HG02588 (cell line): ENCODE results near the gene DNAJA3.

Source experiments
- ATAC-seq: cut with Tn5 transposase; IDR thresholded peaks from one replicate; pipeline ENCODE4 v1.9.1; 2021; ENCODE audit warnings: mild to moderate bottlenecking, moderate library complexity; ENCODE audit not compliant: unreplicated experiment

The DNAJA3 gene

DNA sequence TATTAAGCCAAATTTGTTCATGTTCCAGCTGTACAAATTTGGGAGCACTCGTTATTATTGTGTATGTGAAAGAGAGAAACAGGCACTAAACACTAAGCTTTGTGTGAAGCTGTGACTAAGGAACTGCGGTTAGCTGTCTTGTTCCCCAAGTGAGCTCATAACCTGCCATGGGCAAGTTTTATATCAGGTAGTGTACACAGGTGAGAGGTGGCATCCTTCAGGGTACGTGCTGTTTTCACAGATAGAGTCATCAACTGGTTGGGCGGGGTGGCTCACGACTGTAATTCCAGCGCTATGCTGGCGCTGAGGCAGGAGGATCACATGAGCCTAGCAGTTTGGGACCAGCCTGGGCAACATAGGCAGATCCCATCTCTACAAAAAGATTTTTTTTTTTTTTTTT lies 2.8 kb downstream of the DNAJA3 start:
- ATAC-seq, result no peak

DNA sequence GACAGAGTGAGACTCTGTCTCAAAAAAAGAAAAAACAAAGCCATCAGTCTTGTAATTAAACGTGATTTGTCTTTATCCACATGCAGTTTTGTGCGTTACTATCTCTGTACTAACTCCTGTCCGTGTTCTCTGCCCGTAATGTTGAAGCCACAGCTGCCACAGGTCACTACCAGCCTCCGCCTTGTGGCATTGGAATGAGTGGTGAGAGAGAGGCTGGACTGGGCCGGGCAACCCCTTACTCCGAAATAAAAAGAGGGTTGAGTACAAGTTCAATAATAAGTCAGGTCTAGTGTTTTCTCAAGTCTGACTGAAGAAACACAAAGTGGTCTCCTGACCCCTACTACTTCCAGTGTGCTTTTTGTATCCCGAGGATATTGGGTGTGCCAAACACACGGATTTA lies 5.4 kb downstream of the DNAJA3 start:
- no peak for ATAC-seq

DNA sequence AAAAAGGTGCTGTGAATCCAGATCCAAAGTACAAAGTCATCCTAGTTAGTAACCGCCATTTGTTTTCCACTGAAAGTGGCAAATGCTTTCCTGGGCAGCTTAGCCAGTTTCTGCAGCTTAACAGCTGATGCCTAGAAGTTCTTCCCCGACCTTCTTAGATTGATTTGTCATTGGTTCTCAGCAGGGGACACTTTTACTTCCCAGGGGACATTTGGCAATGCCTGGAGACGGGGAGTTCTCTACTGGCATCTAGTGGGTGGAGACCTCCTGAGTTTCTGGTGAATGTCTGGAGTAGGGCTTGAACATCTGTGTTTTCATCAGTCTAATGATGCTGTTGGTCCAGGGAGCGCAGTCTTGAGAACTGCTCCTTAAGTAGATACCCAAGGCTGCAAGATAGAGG lies 7.6 kb downstream of the DNAJA3 start:
- ATAC-seq, result no peak

DNA sequence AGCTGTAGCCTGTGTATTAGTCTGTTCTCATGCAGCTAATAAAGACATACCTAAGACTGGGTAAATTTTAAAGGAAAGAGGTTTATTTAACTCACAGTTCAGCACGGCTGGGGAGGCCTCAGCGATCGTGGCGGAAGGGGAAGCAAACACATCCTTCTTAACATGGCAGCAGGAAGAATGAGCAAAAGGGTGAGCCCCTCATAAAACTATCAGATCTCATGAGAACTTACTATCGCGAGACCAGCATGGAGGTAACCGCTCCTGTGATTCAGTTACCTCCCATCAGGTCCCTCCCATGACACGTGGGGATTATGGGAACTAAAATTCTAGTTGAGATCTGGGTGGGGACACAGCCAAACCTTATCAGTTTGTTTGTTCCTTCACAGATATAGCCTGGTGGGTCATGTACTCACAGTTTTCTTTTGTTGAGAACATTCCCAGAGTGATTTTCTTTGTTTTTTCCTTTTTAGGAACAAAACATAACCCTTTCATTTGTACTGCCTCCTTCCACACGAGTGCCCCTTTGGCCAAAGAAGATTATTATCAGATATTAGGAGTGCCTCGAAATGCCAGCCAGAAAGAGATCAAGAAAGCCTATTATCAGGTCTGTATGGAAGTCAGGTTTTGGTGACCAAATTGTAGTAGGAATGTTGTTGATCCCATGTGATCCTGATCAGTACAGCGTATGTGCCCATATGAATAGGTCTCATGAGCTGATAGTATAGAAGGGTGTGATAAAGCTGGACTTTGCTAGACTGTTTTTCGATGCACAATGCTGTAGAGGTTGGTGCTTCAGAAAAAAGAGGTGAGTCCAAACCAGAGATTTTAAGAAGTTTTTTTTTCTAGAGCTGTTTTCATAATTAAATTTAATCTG lies 8.5 kb downstream of the DNAJA3 start:
- ATAC-seq, result no peak

DNA sequence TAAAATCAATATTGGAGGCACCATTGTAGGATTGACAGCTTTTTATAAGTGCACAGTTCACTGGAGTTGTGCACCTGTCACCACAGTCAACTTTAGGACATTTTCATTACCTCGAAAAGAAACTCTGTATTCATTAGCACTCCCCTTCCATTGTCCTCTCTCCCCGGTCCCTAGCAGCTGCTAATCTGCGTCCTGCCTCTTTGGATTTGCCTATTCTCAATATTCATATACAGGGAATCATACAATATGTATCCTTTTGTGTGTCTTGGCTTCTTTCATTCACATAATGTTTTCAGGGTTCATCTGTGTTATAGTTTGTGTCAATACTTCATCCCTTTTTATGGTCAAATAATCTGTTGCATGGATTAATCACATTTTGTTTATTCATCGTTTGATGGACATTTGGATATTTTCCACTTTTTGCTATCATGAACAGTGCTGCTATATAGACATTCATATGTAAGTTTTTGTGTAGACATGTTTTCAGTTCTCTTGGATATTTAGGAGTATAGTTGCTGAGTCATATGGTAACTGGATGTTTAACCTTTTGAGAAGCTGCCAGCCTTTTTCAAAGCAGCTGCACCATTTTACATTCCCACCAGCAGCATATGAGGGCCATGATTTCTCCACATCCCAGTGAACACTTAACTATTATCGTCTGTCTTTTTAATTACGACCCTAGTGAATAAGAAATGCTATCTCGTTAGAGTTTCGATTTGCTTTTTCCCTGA lies 9.8 kb downstream of the DNAJA3 start:
- ATAC-seq, result no peak

GRCh38 chr16:4437366-4437765 lies 11.7 kb downstream of the DNAJA3 start:
- ATAC-seq, result no peak

DNA sequence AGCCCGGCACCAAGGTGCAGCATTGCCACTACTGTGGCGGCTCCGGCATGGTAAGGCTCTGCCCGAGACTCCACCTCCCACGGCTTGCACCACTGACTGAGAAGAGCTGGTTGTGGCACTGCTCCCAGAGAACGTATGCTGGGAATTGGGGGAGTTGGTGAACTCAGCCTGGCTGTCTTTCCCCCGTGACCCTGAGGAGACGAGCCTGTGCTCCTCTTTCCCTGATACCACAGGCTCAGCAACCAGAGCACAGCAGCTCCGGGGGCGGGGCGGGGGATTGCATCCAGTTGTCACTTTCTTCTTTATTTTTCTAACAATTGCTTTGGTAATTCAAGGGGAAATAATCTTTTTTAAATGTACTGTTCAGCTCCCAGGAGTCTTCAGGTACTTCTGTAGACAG lies 16.7 kb downstream of the DNAJA3 start:
- no peak for ATAC-seq

- ATAC-seq, result no peak
Observed at GRCh38 chr16:4443271-4443670, 17.6 kb downstream of the DNAJA3 start.

DNA sequence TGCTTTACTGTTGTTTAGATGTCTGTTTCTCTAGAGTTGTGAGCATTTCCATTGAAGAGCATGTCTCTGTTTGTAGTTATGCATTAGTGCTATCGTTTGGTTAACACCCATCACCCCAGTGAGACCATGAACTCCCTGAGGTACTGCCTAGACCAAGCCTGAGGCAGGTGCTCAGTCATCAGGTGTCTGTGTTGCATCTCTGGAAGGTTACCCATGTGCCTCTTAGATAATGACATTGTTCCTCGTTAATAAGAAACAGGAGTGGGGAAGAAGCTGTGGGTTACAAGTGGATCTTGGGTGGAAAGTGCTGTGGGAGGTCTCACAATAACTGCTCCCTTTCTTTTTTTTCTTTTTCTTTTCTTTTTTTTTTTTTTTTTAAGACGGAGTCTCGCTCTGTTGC lies 18.3 kb downstream of the DNAJA3 start:
- ATAC-seq, result no peak

- no peak for ATAC-seq
Observed at GRCh38 chr16:4450430-4450829, 24.8 kb downstream of the DNAJA3 start.

GRCh38 chr16:4450931-4451519 lies 25.4 kb downstream of the DNAJA3 start:
- no peak for ATAC-seq

- ATAC-seq, result no peak
Observed at GRCh38 chr16:4452674-4453073, 27.0 kb downstream of the DNAJA3 start.

GRCh38 chr16:4454623-4455022 lies 29.0 kb downstream of the DNAJA3 start:
- no peak for ATAC-seq

GRCh38 chr16:4455081-4455480 lies 29.4 kb downstream of the DNAJA3 start:
- ATAC-seq, result no peak

GRCh38 chr16:4455951-4456350 lies 30.3 kb downstream of the DNAJA3 start:
- no peak for ATAC-seq

DNA sequence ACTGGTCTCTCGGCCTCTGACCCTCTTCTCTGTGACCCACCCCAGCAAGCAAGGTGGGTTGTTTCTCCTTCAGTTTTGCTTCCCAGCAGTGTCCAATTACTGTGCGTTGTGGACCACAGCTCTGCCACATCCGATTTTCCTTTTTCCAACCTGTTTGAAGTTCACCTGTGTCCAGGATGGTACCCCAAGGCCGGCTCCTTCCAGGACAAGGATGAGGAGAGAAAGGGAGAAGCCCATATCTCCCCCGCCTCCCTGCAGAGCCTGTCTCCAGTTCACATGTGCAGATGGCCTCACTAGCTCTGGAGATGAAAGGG lies 35.2 kb downstream of the DNAJA3 start:
- ATAC-seq, result no peak

- no peak for ATAC-seq
Observed at GRCh38 chr16:4461250-4462085, 35.8 kb downstream of the DNAJA3 start.

- ATAC-seq, result no peak
Observed at GRCh38 chr16:4463522-4464163, 38.0 kb downstream of the DNAJA3 start.

DNA sequence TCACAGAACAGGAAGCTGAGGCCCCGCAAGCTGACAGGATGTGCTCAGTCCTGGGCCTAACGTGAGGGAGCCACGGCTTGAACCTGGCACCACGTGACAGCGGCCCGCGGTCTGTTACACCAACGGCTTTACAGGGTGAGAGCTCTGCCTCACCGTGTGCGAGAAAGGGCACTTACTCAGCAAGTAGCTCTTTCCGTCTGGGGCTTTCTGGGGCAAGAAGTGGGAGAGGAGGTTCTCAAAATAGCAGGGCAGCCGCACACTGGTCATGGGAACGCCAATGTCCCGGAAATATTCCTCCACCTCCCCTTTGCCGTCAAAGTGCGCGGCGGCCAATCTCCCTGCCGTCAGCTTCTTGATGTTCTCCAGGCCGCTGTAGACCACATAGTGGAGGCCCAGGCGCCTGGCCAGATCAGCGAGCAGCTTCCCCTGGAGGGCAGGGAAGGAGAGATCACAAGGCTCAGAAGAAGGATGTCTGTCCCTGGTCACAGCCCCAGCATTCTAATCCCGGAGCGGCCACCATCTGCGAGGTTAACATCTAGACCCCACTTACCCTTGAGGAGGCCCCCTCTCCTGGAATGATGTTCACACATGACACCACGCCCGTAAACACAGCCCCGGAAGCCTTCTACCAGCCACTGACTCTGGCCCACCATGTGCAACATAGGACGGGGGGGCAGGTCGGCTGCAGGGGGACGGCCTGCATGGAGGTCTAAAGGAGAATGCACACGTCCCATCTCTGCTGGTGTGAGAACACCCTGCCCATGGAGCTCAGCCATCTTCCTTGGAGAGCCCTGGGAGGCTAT lies 40.5 kb downstream of the DNAJA3 start:
- ATAC-seq, result no peak

- ATAC-seq, result no peak
Observed at GRCh38 chr16:4467916-4468315, 42.2 kb downstream of the DNAJA3 start.
